AML-193 (cell line): Measurements from ENCODE around the gene STAT3.
"Not testable (repeated sequence)": the region's sequence is repeated elsewhere in the genome, so short reads cannot be mapped to it uniquely, and the experiment has no call there.

Experiments
- DNase-seq, 2 experiments: peaks; one replicate each; lab custom pipeline; 2025; lab: John Stamatoyannopoulos, UW

STAT3 gene

DNA sequence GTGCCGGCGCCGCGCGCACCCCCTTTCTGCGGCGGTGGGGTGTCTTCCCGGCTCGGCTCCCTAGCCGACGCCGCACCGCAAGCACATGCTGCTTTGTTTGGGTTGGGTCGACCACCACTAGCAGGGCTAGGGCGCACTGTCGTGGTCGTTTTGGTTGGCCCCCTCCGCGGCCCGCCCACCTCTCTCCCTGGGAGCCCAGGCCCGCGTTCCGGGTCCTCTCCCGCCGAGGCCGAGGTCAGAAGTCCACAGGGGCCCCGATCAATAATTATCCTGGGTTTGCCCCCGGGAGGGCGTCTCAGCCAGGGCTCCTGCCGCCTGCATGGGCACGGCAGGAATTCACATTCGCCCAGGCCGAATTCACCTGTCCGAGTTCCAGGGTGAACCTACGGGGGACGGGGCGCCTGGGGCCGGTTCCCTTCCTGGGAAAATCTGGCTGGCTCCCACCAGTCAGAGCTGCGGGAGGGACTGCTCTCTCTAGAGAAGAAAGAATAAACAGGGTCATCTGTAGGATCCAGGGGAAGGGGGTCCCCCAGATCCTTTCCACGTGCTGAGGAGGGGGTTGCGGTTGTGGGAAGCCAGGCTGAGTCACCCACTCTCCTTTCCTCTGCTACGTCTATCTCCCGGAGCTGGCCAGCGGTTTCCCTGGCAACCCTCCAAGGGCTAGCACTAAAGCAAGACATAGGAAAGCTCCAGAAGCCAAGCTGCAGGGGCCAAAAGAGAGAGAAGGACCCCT, 111.5 kb downstream of the STAT3 start:
- DNase-seq = peak; percentile 51 to 61

DNA sequence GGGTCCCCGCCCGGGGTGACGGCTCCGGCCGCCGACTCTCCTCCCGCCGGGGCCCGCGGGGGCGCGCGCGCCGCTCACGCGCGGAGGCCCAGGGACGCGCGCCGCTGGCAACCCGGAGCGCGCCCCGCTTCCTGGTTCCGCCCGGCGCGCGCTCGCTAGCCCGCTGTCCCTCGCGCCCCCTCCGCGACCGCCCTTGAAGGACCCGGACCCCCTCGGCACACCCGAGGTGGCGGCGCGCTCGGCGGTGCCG, 112.0 kb downstream of the STAT3 start, which contains the start of gene STAT5B:
TSS of gene STAT5B (minus strand) at position 33 of the 250 bp plus-strand sequence. CDS start 44,264 bp downstream, outside the sequence.
- peak; percentile 64 to 71 for DNase-seq

DNA sequence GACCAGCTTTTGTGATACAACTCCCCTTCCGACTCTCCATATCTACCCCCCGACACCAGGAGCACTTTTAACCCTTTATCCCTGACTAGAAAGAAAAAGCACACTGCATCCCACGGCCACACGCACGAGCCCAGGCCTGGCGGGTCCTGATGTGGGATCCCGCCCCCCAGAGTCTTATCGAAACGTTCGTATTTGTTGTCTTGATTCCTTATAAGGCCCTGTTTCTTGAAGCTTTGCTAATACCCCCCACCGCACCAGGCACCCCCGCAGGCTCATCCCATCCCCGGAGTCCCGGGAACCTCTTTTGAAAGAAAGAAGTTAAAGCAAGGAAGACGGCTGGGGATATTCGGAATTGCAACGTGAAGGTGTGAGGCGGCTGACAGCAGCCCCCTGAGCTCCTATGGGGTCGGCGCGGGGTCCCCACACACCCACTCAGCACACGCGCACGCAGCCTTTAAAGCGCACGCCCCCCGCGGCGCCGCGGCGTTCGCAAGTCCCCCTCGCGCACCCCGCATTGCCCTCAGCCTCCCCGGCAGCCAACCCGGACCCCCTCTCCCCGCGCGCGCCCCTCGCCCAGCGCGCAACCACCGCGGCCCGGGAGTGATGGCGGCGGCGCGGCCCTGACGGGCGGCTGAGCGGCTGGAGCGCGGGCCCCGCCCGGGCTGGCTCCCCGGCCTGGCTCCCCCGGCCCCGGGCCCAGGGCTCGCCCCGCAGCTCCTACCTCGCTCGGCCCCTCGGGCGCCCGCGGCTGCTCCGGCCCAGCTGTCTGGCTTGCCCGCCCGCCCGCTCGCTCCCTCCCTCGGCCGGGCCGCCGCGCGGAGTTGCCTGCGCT, 112.5 kb downstream of the STAT3 start:
- no peak for DNase-seq

DNA sequence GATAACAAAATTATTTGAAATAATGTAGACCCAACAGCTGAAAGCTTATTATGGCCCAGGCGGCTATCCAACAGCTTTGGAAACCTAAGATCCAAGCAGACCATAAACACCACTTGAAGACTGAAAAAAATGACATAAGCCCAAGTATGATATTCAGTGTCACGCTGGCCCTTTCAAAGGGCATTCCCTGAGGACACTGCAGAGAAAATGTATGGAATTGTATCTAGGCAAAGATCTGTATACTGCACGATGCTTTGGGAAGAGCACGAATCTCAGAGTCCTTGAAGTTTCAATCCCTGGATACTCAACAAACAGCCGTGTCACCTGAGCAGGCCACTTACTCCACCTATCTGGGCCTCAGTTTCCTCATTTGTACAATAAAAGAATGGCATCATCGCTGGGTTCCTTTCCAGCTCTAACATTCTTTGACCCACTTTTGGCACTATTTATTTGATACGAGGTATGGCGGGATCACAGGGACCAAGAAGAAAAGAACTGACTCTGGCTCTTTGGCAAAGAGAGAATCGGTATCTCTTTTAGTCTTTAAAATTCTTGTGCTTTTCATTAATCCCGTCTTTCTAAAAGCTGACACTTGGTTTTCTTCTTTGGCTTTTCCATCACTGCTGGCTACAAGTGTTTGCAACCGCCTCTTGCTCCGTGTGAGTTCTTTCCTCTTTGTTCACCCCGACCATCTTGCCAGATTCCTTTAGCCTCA, 113.3 kb downstream of the STAT3 start:
- DNase-seq = peak in 1 of 2 experiments; percentile 29

DNA sequence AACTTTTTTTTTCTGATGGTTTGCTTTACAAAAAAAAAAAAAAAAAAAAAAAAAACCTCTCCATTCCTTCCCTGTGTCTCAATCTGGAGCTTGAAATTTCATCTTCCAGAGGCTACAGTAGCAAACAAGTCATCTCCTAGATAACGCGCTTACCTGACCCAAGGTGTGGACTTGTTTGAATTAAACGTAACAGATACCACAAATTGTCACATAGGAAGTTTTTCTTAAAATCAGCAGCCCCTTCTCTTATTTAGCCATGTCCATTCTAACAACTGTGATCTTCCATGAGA, 114.0 kb downstream of the STAT3 start:
- DNase-seq = no peak

DNA sequence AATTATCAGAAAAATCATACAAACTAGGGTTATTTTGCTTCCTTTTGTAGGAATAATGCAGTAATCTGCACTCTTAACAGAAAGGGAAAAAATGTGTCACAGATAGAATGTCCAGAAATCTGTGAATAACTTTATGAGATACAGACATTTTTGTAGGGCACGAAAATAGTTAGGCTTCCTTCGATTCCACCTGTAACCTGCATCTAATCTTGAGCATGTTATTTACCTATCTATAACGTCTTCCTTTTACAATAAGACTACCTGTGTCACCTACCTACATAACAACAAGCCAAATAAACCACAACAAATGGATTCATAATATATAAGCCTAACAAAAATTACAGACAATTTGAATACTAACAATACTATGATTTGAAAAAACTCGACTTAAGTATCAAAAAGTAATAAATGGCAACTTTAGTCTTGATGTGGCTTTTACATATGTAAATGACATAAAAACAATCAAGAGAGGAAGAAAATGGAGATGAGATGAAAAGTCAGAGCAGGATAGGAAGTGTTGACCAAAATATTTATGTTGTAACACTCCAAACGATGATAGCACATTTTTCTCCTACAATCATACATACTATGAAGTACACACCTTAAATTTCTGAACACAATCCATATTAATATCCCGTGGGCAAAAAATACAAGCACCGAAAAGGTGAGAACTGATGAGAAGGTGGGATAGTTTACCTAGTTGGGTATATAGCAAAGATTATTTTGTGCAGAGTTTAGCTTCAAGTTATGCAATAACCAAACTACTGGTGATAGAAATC, 114.6 kb downstream of the STAT3 start:
- peak; percentile 57 to 62 for DNase-seq

DNA sequence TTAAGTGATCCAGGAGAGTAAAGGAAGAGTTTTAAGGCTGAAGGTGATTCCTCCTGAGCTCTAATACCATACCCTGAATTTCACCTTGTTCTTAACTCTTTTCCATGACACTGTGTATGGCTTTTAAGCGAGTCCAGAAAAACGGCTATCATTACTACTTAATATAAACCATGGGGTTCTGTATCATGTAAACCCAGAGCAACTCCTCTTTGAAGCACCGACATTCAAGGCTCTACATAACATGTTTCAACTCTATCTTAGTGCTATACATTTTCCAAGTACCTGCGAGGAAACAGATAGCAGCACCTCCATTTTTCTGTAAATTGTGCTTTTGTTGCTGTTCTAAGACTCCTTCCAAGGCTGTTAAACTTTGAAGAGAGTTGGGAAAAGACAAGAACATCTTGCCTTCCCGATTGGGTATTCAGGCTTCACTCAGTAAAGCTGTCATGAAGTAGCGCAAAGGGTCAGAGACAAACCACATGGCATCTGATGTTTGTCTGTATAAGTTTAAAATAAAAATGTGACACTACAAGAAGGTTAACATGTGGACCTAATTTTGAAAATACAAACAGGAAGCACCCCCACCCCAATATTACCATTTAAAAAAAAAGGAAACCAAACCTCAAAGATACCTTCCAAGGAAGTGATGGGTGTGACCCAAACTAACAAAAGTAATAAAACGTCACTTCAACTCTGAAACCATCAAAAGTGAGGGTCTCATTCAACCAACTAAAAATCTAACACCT, 115.9 kb downstream of the STAT3 start:
- no peak for DNase-seq

DNA sequence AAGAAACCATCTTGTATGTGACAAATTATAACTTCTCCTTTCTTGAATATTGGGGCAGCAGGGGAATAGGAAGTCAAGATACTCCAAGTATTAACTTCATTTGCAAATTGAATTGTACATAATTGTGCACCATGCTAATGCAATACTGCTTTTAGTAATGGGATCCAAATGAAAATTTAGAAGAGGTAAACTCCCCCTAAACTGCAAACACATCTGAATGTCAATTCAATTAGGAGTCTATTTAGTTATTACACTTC, 116.5 kb downstream of the STAT3 start:
- DNase-seq = peak; percentile 48 to 65

DNA sequence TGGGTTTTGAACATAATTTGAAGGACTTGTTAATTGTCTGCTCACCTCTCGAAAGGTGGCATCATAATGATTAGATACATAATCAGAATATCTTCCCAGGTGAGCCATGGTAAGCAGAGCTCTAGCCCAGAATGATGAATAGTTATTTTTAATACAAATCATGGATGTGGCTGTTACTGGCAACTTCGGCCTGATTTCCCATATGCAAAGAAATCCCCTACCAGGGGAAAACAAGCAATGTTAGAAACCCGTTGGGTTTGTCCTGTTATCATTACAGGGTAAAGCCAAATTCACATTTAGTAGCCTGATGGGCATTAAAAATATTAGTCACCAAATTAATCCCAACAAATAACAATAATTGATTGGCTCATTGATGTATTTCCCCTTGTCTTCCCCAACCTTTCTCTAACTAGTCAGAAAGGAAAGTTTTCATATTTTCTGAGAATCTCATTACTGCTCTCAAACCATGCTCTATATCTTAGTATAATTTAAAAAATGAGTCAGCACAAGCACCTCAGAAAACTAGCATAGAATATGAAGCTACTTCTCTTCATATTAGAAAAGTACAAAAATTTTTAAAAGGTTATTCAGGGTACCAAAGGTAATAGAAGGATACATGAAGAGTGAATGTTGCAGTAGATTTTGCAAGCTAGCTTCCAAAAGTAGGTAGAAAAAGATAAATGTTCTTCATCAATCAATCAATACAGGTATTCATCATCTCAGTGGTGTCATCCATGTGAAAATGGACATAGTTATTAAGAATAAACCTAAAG, 117.0 kb downstream of the STAT3 start:
- DNase-seq = no peak

DNA sequence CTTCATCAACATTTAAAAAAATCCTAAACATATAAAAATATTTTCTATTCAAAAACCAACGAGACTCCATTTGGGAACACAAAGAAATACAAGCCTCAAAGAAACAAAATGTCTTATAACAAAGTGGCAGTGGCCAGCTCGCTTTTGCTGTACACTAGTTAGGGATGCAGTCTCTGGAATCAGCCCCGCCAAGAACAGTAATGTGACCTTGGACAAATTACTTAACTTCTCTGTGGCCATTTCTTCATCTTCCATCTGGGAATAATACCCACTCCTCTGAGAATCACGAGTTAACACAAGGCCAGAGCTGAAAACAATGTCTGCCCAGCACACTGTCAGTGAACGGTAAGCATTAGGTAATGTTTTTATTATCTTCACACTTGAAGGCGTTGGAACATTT, 117.6 kb downstream of the STAT3 start:
- DNase-seq = no peak

DNA sequence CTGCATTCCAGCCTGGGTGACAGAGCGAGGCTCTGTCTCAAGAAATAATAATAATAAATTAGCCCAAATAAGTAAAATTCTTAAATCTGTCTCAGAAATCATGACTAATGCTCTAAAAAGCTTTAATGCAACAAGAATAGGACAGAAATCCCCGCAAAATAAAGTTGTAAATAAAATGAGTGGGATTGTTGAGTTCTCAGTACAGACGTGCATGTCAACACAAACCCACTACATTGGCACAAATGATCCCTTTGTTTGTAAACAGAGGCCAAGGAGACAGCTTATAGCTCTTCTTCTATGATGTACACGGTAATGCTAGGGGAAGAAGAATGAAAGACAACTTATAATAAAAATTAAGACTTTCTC, 118.1 kb downstream of the STAT3 start:
- no peak for DNase-seq

DNA sequence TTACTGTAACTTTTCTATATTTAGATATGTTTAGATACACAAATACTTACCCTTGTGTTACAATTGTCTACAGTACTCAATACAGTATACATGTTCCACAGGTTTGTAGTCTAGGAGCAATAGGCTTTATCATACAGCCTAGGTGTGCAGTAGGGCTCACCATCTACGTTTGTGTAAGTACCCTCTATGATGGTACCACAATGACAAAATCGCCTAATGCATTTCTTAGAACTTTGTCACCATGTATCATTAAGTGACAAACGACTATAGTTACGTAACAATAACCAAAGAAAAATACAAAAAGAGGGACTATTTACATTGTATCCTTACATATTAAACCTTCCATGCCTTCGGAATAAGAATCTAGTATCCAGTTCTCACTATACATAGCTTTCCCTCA, 120.0 kb downstream of the STAT3 start:
- DNase-seq = no peak

DNA sequence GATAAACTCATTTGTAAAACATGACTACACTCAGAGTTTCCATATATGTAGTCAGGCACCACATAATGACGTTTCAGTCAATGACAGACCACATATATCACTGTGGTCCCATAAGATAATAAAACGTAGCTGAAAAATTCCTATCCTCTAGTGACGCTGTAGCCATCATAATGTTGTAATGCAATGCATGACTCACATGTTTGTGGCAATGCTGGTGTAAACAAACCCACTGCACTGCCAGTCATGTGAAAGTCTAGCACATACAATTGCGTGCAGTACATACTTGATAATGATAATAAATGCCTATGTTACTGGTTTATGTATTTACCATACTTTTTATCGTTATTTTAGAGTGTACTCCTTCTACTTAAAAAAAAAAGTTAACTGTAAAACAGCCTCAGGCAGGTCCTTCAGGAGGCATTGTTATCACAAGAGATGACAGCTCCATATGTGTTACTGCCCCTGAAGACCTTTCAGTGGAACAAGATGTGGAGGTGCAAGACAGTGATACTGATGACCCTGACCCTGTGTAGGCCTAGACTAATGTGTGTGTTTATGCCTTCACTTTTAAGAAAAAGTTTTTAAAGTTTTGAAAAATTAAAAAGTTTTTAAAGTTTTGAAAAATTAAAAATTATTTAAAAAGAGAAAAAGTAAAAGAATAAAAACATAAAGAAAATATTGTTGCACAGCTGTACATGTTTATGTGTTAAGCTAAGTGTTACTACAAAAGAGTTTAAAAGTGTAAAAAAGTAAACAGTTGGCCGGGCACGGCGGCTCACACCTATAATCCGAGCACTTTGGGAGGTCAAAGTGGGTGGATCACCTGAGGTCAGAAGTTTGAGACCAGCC, 121.1 kb downstream of the STAT3 start:
- no peak for DNase-seq

DNA sequence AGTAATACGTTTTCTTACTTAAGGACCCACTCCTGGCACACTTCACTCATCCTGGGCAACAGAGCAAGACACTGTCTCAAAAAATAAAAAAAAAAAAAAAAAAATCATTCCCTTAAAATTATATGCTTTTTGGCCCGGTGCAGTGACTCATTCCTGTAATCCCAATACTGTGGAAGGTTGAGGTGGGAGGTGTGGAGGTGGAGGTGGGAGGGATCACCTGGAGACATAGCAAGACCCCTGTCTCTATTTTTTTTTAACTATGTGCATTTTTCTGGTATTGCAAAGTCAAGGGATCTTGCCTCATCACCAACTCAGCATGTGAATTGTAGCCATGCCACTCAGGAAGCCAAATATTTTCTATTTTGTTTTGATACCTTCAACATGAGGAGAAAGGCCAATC, 121.8 kb downstream of the STAT3 start:
- no peak for DNase-seq

DNA sequence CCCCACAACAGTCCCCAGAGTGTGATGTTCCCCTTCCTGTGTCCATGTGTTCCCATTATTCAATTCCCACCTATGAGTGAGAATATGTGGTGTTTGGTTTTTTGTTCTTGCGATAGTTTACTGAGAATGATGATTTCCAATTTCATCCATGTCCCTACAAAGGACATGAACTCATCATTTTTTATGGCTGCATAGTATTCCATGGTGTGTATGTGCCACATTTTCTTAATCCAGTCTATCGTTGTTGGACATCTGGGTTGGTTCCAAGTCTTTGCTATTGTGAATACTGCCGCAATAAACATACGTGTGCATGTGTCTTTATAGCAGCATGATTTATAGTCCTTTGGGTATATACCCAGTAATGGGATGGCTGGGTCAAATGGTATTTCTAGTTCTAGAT, 123.9 kb downstream of the STAT3 start:
- not testable (repeated sequence) for DNase-seq
